NCI-H2029 (cell line): ENCODE measurements around the gene BOD1.
A peak's percentile ranks its signal among the peaks of the same experiment; 100 is the strongest.

Experiments used
- DNase-seq: peaks from one replicate; lab custom pipeline; 2025; lab: John Stamatoyannopoulos, UW

Gene BOD1

DNA sequence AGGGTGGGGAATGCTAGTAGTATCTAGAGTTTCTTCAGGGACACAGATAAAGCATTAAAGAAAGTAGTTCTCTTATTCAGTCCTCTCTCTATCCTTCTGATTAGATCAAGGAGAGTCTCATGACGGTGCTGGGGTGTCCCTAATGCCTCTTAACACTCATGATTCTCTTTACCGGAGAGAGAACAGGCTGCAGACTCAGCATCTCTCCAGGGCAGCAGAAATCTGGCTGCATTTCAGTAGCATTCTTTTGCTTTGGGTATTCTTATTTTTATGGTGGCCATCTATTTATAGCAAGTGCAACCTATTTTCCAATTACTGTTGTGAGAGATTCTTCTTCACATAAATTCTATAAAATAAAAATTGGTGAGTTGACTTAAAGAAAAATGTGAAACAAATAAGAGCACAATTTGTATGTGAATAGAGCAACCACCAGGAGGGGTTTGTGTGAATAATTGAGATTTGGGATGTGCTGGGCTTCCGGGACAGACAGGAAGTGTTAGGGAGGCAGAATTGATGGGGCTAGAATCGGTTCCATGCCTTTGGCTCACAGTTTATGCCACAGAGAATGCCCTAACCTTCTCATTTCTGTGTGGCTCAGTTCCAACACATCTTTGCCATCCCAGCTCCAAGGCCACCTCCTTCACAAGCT, 23.8 kb upstream of the BOD1 start:
- no peak for DNase-seq

DNA sequence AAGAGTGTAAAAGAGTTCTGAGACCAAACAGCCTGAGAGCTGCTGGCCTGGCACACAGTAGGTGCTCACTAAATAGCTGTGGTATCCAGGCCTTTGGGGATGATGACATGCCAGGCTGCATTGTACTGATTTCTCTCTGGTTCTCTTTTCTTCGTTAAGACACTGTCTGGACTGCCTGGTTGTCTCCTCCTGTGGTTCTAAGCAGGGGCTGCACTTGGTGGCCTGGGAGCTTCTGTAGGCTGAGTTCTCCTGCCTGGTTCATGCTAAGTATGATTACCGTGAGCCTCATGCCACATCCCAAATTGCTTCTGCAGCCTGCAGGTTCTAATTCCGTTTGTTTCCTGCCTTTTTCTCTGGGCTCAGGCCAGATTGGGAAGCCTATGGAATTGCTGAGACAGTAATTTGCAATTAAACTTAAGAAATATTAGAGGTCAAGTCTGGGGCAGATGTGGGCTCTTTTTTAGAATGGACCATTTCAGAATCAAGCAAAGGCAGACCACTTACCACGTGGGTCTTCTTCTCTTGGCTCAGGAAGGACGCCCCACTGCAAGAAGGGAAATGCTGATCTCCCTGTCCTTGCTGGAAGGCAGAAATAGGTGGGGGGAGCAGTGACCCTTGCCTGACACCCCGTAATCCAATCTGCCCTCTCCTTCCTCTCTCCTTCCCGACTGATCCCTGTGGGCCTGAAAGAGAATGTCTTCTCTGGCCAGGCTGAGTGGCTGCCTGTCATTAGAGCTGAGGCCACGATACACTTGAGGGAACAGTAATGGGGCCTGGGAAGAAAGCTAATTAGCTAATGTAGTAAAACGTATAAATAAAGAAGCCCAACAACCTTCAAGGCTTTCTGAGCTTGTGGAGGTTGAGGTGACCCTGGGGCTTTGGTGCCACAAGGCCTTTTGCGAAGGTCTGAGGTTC, 21.9 kb upstream of the BOD1 start:
- DNase-seq: no peak

DNA sequence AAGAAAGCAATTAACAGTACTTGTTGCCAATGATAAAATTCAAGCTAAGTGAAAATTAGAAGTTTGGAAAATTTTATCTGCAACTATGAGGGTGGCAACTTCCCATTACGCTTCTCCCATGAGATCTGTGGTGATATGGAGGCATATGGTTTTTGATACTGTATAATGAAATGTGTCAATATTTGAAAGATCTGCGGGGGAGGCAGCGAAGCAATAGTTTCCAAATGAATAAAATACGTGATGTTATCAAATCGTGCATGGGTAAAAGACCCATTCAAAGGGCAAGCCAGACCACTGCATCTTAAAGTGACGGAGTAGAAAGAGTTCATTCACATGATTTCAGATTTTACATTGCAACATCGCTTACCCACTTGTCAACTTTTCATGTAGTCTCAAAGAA, 20.9 kb upstream of the BOD1 start:
- no peak for DNase-seq

DNA sequence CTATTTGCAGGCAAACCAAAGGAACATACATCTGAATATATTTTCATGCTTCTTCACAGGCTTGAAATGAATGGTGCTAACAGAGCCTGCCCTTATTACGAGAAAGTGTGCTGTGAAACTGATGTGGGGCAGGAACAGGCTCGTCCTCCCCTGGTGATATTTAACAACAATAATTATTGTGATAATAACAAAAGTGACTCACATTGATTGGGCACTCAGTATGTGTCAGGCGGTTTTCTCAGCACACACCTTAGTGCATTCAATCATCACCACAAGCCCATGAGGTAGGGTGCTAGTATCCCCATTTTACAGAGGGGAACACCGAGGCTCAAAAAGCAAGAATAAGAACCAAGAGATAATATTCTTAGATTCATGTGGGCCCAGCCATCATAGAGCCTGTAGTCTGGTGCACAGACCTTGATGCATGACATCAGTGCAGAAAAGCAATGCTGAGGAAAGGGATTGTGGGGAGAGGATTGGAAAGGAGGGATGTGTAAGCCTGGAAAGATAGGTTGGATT, 18.1 kb upstream of the BOD1 start:
- no peak for DNase-seq

DNA sequence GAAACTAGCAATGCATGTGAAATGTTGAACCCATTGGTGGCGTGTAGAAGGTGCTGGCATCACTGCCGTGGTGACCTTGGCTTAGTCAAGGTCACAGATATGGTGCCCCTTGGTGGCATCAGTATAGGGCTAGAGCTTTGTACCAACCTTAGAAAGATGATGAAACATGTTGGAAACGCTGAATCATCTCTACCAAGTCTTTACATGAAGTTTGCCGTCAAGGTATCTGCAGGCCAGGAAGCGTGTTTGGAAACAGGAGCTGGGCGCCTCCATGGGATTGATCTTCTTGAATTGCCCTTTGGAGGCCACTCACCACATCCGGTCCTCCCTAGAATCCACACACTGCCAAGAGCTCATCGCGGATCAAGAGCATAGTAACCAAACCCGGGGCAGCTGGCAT, 16.9 kb upstream of the BOD1 start:
- no peak for DNase-seq

DNA sequence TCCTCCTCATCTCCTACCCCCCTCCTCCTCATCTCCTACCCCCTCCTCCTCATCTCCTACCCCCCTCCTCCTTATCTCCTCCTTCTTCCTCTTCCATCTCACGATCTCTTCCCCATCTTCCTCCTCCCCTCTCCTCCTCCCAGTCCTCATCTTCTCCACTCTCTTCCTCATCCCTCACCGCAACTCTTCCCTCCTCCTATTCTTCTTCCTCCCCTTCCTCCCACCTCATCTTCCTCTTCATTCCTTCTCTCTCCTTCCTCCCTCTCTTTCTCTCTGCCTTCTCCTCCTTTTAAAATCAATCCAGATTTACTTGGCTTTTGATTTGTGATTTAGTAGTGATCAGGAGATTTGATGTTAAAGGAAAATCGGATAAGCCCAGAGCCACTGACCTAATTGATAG, 15.0 kb upstream of the BOD1 start:
- no peak for DNase-seq

DNA sequence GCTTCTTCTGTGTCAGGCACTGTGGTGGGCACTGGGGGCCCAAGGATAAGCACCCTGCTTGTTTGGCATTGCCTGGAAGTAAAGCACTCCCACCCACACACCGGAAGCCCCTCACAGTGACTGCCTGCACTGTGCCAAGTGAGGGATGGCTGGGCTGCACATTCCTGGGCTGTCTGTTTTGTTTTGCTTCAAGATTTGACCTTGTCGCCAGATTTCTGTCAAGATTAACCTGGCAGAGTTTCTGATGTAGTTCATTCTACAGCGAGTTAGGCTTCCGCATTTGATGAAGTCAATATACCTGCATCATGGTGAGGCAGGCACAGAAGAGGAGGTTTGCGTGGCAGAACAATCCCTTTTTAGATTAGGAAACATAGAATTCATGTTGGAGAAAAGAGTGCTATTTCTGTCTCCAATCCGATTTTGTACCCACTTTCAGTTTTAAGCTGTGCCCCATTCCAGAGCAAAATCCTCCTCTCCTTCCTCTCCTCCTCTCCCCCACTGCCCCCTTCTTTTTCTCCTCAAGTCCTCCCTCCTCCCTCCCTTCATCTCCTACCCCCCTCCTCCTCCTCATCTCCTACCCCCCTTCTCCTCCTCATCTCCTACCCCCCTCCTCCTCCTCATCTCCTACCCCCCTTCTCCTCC, 14.4 kb upstream of the BOD1 start:
- no peak for DNase-seq

DNA sequence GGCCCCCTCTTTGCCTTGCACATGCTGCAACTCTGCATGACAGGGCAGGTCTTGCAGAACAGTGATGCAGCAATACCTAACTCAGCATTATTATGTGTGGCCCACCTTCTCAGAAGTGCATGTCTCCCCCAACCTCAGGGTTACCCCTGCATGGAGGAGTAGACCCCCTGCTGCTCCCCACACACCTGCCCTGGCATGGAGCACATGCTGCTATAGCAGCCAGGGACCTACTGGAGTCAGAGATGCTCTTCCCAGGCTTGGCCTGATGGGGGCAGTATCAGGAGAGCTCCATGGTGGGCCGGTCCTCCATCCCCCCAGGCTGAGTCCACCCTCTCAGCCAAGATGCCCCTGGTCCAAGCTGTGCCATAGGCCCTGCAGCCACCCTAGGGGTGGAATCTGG, 13.2 kb upstream of the BOD1 start:
- no peak for DNase-seq

DNA sequence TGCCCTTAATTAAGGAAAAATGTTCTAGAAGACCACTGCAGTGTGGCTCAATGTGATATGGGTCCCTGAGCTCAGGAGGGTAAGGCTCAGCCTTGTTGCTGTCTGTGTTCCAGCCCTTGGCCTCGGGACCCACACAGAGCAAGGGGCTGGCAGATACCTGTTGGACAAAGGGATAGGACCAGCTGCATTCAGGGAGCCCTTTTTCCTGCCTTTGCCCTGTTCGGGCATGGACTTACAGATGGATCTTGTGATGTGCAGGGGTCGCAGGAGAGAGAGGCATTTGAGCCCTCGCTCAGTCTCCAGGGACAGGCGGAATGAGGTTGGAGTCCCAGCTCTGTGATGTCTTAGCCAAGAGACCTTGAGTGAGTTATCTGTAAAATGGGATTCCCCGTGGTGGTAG, 12.1 kb upstream of the BOD1 start:
- no peak for DNase-seq

DNA sequence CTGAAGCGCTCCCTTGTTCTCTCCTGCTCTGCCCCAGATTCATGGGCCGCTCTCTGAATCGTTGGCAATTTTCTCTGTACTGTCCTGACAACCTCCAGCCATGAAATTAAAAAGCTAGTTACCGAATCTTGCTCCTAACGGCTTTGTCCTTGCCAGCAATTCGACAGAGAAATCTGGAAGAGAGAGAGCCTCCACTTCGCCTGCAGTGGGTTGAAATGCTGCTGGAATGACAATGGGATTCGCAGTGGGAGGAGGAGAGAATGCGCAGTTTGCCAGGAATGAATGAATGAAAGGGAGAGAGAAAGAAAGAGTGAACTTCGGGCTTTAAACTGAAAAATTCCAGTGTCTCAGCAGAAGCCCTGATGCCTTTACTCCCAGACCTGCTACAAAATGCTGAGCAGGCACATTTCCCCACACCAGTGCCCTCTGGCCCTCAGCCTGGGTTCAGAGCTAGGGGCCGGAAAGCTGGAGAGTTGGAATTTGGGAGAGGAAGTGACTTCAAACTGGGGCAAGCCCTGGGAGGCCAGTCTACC, 11.5 kb upstream of the BOD1 start:
- no peak for DNase-seq

DNA sequence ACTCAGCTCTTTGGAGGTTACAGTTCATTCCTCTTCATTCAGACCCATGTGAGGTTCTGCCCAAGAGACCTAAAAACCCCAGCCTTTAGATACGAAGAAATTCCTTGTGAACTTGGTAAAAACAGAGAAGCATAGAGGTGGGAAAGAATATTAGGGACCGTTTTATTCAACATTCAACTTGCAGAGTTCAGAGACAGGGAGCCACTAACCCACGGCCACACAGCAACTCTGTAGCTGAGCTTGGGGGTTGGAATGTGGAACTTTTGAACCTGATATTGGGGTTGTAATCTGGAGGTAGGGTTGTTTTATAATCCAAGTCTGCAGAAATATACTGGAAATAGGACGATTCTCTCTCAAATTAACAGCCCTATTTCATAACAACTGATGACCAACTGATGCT, 10.8 kb upstream of the BOD1 start:
- DNase-seq: no peak

DNA sequence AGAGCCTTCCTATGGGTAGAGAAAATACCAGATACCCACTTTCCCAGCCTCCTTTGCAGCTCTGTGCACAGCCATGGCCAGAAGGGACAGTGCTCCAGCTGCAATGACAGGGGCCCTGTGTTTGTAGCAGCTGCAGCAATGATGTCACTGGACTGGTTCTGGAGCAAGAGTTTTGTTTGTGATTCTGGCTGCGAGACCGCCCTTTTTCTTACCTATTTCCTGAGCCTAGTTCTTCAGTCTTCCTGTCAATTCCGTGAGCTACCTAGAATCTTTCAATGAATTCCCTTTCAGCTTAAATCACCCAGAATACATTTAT, 10.0 kb upstream of the BOD1 start:
- no peak for DNase-seq

DNA sequence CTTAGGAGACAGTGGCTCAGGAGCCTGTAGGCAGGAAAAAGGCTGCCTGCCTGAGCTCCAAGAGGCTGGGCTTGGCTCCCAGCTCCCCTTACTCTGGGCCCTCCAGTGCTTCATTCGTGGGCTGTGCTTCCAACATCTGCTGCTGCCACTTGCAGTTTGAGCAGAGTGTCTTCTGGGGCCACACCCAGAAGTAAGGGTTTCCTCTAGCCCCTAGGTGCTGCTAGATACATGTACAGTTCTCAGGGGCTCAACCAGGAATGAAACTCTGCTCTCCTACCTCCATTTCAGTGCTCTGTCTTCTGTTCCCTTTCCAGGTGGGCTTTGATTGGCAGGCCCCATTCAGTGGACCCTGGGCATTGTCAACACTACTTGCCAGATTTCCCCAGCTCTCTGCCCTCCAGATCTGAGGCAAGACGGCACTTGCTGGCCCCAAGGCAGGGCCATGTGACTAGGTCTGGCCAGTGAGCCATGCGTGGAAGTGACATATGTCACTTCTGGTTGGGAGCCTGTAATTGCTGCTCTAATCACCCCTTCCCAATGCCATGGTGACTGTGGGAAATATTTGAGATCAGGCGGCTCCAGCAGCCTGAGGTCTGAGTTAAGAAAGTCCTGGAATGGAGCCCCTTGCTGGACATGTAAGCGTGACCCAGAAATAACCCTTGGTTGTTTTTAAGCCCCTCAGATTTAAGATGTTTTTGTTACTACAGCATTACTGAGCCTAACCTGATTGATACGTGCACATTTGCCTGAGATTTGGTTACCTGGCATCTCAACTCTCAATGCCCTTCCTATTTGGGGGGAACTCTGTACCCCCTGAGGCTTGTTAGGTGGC, 9.4 kb upstream of the BOD1 start:
- no peak for DNase-seq

DNA sequence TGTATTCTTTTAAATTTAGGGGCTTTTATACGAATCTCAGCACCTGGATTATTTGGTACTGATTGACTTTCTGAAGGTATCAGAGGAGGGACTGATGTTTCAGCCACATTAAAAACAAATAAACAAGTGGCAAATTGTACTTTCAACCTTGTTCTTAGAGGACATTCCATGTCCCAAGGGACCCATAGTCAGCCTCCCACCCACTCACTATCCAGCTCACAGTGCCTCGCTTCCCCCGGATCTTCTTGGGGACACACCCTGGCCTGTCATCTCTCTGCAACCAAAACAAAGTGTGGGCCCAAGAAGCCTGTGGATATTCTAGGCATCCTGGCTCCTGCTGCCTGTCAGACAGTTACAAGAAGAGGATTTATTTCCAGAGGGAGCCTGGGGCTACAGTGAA, 8.8 kb upstream of the BOD1 start:
- DNase-seq: no peak

DNA sequence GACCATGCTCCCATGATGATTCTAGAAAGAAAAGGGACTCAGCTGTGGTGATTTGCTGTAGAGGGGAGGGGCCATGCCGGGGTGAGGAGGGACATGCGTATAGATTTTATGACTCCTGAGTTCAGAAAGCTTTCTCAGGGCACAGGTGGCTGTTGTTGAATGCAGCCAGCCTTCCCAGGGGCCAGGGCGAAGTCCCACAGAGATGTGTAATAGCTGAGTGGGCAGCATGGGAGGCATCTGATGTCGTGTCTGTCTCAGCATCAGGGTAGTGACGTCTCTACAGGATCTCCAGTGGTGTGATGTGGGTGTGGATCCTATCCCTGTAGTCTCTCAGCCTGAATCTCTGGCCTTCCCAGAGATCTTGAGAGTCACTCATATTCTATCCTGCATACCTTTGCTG, 7.8 kb upstream of the BOD1 start:
- no peak for DNase-seq

DNA sequence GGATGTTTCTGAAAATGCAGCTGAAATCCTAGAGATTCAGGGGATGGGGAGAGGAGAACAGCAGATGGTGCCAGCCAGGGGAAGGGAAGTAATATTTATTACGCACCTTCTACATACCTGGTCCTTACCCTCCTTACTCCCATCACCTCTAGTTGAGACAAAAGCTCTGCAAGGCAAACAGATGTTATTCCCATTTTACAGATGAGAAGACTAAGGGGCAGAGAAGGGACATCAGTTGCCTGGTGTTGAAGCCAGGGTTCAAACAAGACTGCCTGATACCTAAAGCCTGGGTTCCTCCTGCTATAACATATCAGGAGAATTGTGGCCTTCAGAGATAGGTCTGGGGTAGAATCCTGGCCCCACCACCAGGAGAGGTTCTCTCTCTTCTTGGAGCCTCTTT, 7.3 kb upstream of the BOD1 start:
- no peak for DNase-seq

DNA sequence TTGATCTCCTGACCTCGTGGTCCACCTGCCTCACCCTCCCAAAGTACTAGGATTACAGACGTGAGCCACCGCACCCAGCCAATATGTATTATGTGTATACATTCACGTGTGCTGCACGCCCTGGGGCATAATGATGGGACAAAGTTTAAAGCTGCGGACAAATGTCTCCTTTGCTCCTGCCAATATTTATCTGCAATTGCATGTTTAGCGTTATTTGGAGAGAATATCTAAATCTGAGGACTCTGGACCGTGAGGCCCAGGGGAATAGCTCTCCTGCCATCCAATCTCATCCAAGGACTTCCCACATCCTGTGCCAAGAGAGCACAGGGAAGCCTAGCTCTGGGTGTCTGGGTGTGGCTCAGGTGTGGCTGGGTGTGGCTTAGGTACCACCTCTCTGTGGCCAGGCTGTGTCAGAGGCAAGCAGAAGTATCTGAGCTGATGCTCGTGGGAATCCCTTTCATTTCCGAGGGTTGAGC, 6.9 kb upstream of the BOD1 start:
- no peak for DNase-seq

DNA sequence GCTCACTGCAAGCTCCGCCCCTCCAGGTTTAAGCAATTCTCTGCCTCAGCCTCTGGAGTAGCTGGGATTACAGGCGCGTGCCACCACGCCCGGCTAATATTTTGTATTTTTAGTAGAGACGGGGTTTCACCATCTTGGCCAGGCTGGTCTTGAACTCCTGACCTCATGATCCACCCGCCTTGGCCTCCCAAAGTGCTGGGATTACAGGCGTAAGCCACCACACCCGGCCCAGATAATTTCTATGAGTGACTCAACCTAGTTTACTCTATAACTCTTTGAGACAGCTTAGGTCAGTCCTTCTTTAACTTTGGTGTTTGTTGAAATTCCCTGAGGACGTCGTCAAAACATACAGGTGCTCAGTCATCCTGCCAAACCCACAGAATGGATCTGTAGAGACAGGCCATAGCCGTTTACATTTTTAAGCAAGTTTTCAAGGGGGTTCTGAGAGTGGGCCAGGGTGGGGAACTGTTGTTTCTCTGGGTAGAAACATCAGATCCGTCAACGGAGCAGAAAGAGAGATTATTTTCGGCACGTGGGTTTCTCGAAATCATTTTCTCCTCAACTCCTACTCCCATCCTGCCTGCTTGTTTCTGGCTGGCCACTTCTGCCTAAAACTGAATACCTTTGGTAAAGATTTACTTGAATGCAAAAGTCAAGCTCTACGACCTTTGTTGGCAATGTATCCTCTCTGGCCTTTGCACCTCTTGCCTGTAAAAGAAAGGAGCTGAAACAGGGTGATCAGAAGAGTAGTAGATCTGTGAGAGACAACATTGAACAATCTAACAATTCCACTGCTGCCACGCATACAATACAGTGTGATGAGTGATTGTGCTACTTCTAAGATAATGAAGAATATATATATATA, 6.0 kb upstream of the BOD1 start:
- DNase-seq: no peak

DNA sequence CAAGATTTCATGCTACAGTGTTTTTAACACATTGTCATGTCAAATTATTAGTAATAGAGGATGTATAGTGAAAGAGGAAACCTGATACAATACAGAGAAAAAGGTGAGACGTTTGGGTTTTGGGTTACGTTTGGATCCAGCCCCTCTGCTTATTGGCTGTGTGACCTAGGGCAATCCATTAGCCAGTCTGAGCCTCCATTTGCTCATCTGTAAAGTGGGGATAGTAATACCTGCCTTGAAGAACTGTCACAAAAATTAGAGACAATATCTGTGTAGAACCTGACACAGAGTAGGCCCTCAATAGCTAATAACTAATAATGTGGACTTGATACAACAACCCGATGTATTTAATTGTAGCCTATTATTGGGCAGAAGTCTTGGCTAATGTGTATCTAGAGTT, 4.3 kb upstream of the BOD1 start:
- DNase-seq: no peak

DNA sequence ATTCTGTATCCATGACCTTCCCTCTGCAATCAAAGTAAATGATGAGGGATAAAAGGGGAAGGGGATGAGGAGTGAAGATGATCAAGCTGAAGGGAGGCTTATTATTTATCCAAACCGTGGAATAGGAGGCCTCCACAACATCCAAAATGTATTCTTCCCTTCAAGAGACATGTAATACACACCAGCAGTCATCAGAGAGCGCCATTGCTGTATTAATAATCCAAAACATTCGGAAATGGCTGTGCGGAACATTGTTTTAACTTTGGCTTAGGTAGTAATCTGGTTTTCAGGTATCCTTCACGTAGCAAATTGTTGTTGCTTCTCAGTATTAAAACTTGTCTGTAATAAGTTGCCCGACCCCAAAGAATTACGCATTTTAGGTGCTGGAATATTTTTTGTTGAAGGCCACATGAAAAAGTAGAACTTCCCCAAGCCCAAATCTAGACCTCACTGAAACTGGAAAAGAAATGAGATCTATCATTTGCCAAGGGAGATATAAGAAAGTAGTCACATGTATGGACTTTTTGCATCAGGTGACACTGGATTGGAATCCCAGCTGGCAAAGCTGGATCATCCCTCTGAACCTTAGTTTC, 2.6 kb upstream of the BOD1 start:
- DNase-seq: peak; percentile 36
